ENCODE results near the gene CDHR3. TPM values are rescaled to one million over a fixed set of nuclear protein-coding genes. Genes with fewer than 3 reads are reported as not detected.

Gene CDHR3
- total and polyA plus RNA-seq, 2 of the 8 experiments (the other 6 are each of a cell fraction or from before 2014, with no cell fraction given), result 6.4 to 6.8 TPM

DNA sequence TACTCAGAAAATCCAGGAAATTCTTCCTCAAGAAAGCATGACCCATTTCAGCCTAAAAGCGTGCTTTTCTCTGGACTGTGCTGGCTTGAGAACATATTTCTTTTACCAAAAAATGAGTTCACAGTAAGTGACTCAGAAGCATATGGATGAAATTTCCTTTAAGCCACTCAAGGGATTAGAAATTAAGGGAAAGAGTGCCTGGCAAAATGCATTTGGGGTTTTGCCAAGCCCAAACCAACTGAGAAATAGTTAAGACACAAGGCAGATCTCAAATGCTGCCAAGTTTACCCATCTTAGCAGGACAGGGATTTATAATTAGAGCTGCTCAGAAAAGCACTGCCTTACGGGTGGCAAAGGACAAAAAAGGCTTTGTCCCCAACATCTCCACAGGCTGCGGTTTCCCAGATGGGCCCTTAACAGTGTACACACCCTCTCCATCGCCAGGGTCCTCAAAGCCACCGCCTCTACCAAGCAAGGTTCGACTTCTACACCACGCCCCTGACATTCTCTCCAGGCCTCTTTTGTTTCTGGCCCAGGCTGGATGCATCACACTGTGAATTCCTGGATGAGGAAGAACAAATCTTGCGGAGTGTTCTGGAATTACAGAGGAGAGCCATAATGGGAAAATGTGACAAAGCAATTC lies 30.1 kb upstream of the CDHR3 start:
- Histone ChIP-seq H3K4ac (replicated peaks; ENCODE audit: insufficient read length, low read depth, low read length) (no peak overlapping the region), H3K56ac (replicated peaks; ENCODE audit: insufficient read length, low read depth, low read length) (no peak overlapping the region), H3K79me2 (ENCODE audit: control insufficient read depth in 1 of 2, insufficient read depth in 2 of 2, low read length in 2 of 2) (no peaks in the 10 kb centered on the region), H4K91ac (replicated peaks; ENCODE audit: insufficient read length, low read length) (peak overlapping the region; percentile 12), H3K9ac (replicated peaks in 1 of 4; ENCODE audit: extremely low read depth in 1 of 4, low read depth in 3 of 4, low read length in 3 of 4) (no peak overlapping the region), H3K36me3 (ENCODE audit: control insufficient read depth in 2 of 4, insufficient read depth in 4 of 4, low read length in 3 of 4) (no peaks in the 10 kb centered on the region), H2BK12ac (ENCODE audit: low read depth, low read length) (no peak overlapping the region), H3K23ac (ENCODE audit: insufficient read length) (no peak overlapping the region), H3K79me1 (ENCODE audit: low read depth, low read length) (no peaks in the 10 kb centered on the region), H3K4me2 (ENCODE audit: insufficient read depth in 1 of 2, low read depth in 2 of 2, low read length in 2 of 2) (no peak overlapping the region), H4K20me1 (replicated peaks in 1 of 2; ENCODE audit: control insufficient read depth in 1 of 2, insufficient read depth in 2 of 2, low read length in 2 of 2) (no peaks in the 10 kb centered on the region), H2AK5ac (ENCODE audit: low read depth, low read length) (no peak overlapping the region), H3K9me3 (ENCODE audit: insufficient read depth in 2 of 2, low read depth in 1 of 2, low read length in 1 of 2) (no peaks in the 10 kb centered on the region), H2BK120ac (replicated peaks; ENCODE audit: low read depth, low read length) (no peak overlapping the region), H4K5ac (ENCODE audit: insufficient read length, low read depth, low read length) (no peak overlapping the region), H3K14ac (ENCODE audit: insufficient read length) (no peak overlapping the region), H3K18ac (ENCODE audit: extremely low read depth, low read length) (no peak overlapping the region), H2BK5ac (ENCODE audit: low read depth, low read length) (no peak overlapping the region), H2BK20ac (ENCODE audit: low read length) (no peak overlapping the region), H3K4me3 (ENCODE audit: extremely low read depth in 1 of 4, insufficient read depth in 2 of 4, low read depth in 3 of 4, low read length in 4 of 4) (no peak overlapping the region), H3K27ac (ENCODE audit: low read depth, low read length) (no peak overlapping the region), H4K8ac (ENCODE audit: extremely low read depth, insufficient read depth, low read length) (no peak overlapping the region), H2AFZ (ENCODE audit: low read length) (no peak overlapping the region), H3K23me2 (ENCODE audit: low read depth, low read length) (no peaks in the 10 kb centered on the region; the same call in 1 of the 2 replicates), H3K4me1 (replicated peaks in 1 of 4; ENCODE audit: control insufficient read depth in 3 of 4, insufficient read depth in 4 of 4, low read length in 3 of 4) (peaks cover 0 to 4% (median under 1%) of the 10 kb centered on the region in 4 experiments; a peak in 2 of 7 replicates), H3K27me3 (replicated peaks in 1 of 4; ENCODE audit: control insufficient read depth in 3 of 4, extremely low read depth in 1 of 4, insufficient read depth in 3 of 4, low read length in 3 of 4) (no peaks in the 10 kb centered on the region), H2BK15ac (ENCODE audit: low read length) (no peak overlapping the region)
- ChIA-PET POLR2A (ENCODE audit: partially characterized antibody) (interaction anchor here (1.3 kb wide), 1 partner anchor 175 kb away, joined by 3 read pairs; no protein-coding TSS in a partner anchor), CTCF (ENCODE audit: partially characterized antibody) (interaction anchor here (1.1 to 2.2 kb wide), 3 partner anchors 104 to 276 kb away, joined by 6 to 18 read pairs (median 6); no protein-coding TSS in a partner anchor)
- WGBS, 2 experiments (ENCODE audit: extremely low coverage in 1 of 2, insufficient coverage in 1 of 2, insufficient read length in 1 of 2, insufficient replicate concordance in 2 of 2, low coverage in 1 of 2, low lambda C conversion rate in 2 of 2, missing lambda C conversion rate in 1 of 2), result 83% methylated on average over 8 of the region's 8 CpGs; no CpG with 5 or more reads in 1 of the 2 experiments
- DNase-seq (ENCODE audit: low read depth in 1 of 2, low spot score in 2 of 2), result no peak
- peak; percentile 27; the same call in 1 of the 2 replicates for TF ChIP-seq TEAD4 (IDR thresholded peaks at IDR 0.05; ENCODE audit: low read depth, low read length)
- TF ChIP-seq MAFK (IDR thresholded peaks at IDR 0.05; ENCODE audit: low read depth, low read length), result no peak
- FAIRE-seq, result no peak
